SIG-M5 treated with dmso at 0.1 percent for 504 hours (cell line): ENCODE results near the gene AP1S3.

Experiments
- DNase-seq: peaks from one replicate; lab custom pipeline; 2025; ENCODE audit not compliant: unreplicated experiment; lab: John Stamatoyannopoulos, UW

The AP1S3 gene

DNA sequence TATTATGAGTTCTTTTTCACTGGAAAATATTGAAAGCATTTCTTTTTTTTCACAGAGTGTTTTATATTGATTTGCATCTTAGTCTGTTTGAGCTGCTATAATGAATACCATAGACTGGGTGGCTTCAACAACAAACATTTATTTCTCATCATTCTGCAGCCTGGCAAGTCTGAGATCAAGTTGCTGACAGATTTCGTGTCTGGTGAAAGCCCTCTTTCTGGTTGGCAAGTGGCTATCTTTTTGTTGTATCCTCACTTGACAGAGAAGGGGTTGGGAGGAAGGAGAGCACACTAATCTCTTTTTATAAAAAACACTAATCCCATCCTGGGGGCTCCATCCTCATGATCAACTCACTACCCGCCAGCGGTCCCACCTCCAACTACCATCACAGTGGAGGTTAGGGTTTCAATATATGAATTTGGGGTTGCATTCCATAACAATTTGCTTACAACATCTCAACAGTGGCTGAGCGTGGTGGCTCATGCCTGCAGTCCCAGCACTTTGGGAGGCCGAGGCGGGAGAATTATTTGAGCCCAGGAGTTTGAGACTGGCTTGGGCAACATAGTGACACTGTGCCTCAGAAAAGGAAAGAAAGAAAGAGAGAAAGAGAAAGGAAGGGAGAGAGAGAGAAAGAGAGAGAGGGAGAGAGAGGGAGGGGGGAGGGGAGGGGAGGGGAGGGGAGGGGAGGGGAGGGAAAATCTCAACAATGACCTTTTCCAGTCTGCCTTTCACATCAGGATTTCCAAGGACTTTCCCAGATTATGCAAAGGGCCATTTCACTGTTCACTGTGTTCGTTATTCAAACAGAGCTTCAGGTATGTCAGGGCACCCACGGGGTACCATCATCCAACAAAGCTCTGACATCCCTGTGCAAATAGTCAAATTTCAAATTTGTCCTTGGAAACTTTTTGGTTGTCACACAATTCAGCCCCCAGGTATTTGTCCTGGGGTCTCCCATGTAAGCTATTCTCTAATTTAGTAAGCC, 111.1 kb downstream of the AP1S3 start:
- DNase-seq = no peak

DNA sequence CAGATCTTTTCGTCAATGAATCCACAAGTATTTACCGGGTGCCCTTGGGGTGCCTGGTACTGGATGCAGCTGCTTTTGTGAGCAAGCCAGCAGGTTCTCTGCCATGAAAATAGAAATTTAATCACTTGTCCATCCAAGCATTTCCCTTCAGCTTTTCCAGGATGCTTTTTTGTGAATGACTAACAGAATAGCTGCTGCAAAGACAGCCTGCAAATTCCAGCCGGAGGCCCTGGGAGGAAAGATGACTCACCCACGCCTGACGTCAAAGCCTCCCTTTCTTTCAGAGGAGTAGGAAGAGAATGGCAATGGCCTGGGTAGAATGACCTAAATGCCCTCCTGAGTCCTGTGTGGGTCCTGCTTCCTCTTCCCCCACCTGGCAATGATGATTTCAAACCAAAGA, 111.9 kb downstream of the AP1S3 start:
- DNase-seq = peak; percentile 54

DNA sequence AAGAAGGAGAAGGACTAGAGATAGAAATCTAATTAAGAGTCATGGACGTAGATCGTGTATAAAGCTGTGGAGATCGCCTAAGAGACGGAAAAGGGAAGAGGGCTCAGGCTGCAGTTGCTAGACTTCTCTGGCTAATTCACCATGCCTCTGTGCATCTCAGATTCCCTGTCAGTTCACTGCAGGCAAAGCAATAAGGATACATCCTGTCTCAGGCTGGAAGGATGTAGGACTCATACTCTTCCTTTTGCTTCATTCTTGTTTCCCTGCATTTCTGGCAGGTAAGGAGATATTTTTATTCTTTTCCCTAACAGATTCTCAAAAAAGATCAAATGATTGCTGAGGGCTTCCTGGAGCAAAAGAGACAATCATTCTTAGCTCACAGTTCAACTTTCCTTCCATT, 112.5 kb downstream of the AP1S3 start:
- DNase-seq = no peak

DNA sequence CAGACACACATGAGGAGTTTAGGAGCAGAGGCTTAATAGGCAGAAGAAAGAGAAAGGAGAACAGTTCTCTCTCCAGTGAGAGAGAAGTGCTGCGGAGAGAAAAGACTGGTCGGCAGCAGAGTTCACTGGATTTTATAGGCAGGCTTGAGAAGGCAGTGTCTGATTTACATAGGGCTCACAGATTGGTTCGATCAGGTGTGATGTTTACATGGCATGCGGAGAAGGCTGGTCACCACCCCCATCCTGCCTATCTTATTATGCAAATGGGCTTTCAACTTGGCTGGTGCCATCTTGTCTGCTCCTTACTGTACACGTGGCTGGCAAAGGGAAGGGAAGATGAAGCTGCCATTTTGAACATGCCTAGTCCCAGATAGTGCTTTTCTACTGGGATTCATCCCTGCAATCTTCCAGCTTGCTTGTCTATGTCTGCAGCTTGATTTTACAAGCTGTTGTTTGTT, 113.4 kb downstream of the AP1S3 start:
- no peak for DNase-seq

DNA sequence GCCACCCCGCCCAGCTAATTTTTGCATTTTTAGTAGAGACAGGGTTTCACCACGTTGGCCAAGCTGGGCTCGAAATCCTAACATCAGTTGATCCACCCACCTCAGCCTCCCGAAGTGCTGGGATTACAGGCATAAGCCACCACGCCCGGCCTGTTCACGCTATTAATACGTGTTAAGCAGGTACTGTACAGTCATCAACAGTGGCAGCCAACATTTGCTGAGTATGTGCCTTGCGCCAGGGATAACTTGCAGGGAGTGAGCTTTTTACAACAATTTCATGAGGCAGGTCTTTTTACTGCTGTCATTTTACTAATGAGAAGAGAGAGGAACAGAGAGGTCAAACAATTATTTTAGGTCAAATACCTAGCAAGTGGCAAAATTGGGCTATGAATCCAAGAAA, 115.2 kb downstream of the AP1S3 start:
- no peak for DNase-seq

DNA sequence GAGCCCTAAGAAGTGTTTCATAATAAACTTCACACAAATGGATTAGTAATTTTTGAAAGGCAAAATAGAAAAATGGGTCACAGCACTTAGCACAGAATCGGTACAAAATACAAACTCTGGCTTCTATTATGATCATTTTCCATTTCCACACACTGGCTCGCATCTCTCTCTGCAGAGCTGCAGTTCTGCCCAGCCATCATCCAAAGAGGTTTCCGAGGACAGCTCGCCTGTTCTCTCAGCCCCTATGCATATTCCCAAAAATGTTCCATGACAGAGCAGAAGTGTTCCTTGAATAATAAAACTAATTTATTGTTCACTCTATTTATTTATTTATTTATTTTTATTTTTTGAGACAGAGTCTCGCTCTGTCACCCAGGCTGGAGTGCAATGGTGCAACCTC, 115.6 kb downstream of the AP1S3 start:
- DNase-seq = no peak

DNA sequence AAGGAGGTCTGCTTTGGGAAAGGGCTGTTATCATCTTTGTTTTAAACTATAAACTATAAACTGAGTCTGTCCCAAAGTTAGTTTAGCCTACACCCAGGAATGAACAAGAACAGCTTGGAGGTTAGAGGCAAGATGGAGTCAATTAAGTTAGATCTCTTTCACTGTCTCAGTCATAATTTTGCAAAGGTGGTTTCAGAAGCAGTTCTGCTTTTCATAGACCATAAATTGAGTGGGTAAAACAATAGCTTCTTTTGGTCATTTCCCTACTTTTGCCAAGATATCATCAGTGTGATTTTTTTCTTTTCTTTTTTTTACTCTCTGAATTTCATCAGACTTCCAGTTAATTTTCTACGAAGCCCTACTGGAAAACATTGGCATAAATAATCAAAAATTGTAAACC, 117.0 kb downstream of the AP1S3 start:
- DNase-seq = no peak

DNA sequence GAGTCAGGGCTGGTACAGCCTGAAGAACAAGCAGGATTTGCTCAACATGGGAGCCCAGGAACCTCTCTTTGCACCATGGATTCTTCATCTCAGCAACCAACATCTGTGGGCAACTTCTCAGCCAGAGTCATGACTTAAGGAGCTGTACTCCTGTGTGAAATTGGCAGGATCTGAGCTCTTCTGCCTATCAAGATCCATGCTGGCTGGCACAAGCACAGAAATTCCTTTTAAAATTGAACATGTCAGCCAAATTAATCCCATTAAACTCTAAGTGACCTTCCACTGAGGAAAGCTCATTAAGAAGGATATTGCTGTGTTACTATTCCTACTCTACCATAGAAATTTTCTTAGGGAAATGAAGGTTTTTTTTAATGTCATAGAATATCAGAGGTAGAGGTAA, 124.7 kb downstream of the AP1S3 start:
- DNase-seq = no peak

DNA sequence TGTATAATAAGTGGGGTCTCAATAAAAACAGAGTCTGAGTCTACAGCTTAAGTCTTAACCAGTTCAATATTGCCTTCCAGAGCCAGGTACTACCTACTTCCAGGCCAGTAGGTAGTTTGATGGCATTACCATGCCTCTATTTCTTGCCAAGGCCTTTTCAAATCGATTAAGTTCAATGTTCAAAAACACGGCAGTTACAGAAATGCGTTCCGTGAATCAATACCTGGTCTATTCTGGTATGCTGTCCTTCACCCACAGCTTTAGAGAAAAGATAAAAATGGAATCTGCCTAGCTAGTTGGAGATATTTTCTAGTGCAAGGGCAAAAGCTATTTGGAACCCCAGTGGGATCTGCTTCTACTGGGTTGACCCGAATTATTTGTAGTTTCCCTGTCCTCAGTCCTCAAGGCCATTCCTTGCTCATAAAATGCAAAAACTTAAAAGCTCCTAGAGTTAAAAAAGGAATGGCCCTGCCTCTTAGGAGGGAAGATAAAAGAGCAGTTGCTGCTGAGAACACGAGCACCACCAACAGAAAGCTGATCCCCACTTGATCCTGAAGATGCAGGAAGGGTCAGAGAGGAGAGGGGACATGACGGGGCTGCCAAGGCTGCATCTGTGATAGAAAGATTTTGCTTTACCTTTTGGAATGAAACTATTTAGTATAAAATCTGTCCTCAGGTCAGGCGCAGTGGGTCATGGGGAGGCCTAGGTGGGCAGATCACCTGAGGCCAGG, 125.6 kb downstream of the AP1S3 start:
- no peak for DNase-seq
